Left ventricle myocardium inferior (tissue), 1 donor: Measurements from ENCODE around the gene CACNB4. TPM values are rescaled to one million over a fixed set of nuclear protein-coding genes. Genes with fewer than 3 reads are reported as not detected.
A peak's percentile ranks its signal among the peaks of the same experiment; 100 is the strongest.

Experiments used
- DNase-seq: peaks from one replicate; pipeline ENCODE4 v3.0.0-alpha.2; 2020
- H3K27ac ChIP-seq: fragments of 200-600 bp; replicated peaks from 2 replicates; pipeline ENCODE4 v1.8.0; 2021
- H3K27me3 ChIP-seq: fragments of 200-600 bp; 2 replicates; pipeline ENCODE4 v1.8.0; 2021; ENCODE audit warnings: low read depth
- H3K36me3 ChIP-seq: fragments of 200-600 bp; 2 replicates; pipeline ENCODE4 v1.8.0; 2021
- H3K4me1 ChIP-seq: fragments of 200-600 bp; 2 replicates; pipeline ENCODE4 v1.8.0; 2021
- H3K4me3 ChIP-seq: fragments of 200-600 bp; 2 replicates; pipeline ENCODE4 v1.8.0; 2021; ENCODE audit warnings: mild to moderate bottlenecking, moderate library complexity
- H3K9me3 ChIP-seq: fragments of 200-600 bp; replicated peaks from 2 replicates; pipeline ENCODE4 v1.8.0; 2021
- intact Hi-C: fragments of 100-400 bp; cut with micrococcal nuclease; formaldehyde crosslinking; loops from one replicate; pipeline ENCODE4 v1.11.0; 2022
- total RNA-seq: library from RNA; stranded (reverse); fragmentation: NEBNext Ultra II Directional; extraction: Animal tissue kit (Norgen Biotek cat#: 25700); gene quantifications from one replicate; pipeline ENCODE4 v1.2.1, GENCODE V29; 2021
- TF ChIP-seq, protein P1 (sequence below): fragments of 200-600 bp; IDR thresholded peaks from 2 replicates; pipeline ENCODE4 v1.8.0; 2021; ENCODE audit warnings: antibody characterized with exemption, mild to moderate bottlenecking, borderline replicate concordance
- donor health status: DM: no; HTN: yes; CAD: no; lungs with severe emphysema.

CACNB4 gene
- total RNA-seq, 1 donor from 2014 or later: 0.25 TPM

DNA sequence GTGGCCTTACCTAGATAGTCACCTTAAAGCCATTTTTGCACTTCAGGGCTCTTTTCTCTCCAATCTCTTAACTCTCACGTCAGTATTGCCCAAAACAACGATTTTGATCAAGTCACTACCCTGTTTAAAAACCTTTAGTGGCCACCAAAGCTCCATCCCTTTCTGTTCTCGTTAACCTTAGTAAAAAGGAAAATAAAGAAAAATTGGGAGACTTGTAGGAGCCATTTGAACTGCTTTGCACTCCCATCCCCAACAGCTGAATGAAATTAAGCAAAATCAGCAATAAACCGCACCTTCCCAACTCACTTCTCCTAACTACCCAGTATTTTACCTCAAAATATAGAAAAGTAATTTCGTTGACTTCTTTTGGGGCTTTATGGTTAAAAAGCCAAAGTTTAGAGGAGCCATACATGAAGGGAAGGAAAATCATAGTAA lies 269.9 kb downstream of the CACNB4 start:
- no peak for DNase-seq
- TF ChIP-seq, protein P1, sequence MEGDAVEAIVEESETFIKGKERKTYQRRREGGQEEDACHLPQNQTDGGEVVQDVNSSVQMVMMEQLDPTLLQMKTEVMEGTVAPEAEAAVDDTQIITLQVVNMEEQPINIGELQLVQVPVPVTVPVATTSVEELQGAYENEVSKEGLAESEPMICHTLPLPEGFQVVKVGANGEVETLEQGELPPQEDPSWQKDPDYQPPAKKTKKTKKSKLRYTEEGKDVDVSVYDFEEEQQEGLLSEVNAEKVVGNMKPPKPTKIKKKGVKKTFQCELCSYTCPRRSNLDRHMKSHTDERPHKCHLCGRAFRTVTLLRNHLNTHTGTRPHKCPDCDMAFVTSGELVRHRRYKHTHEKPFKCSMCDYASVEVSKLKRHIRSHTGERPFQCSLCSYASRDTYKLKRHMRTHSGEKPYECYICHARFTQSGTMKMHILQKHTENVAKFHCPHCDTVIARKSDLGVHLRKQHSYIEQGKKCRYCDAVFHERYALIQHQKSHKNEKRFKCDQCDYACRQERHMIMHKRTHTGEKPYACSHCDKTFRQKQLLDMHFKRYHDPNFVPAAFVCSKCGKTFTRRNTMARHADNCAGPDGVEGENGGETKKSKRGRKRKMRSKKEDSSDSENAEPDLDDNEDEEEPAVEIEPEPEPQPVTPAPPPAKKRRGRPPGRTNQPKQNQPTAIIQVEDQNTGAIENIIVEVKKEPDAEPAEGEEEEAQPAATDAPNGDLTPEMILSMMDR: no peak
- Histone ChIP-seq H3K9me3 (no peaks in the 10 kb centered on the region), H3K27ac (peak overlapping the region; percentile 95), H3K4me1 (peaks cover 57% of the 10 kb centered on the region), H3K27me3 (no peaks in the 10 kb centered on the region), H3K4me3 (peak overlapping the region; percentile 93), H3K36me3 (no peaks in the 10 kb centered on the region)
- intact Hi-C loops: no loop called here

DNA sequence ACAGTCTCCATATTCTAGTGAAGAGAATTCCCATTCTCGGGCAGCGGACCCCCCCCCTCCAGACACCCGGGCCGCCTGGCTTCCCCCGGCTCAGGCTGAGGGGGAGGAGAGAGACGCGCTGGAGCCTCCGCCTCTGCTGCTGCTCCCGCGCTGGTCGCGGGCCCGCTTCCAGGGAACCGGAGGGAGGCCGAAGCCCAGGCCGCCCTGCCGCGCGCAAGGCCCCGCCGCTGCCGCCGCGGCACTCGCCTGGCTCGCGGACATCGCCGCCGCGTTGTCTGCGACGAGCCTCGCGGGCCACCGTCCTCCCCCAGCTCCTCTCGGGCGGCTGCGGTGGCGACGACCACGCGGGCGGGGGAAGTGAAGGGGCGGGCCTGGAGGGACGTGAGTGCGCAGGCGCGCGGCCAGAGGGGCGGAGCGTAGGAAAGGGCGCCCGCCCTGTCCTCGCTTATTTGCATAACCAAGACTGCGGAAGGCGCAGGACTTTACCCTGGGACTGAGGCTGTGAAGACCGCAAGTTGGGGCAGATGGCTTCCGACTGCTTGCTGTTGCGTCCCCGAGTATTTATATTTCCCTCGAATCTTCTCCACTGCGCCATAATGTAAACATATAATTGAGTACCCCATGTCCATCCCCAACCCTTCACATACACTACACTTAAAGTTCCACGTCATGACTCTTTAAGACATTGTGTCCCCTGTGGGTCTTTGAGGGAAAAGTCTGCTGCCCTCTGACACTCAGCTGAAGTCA lies 270.5 kb downstream of the CACNB4 start, which contains the start of gene ARL5A:
TSS of gene ARL5A (minus strand) at position 279 of the 747 bp plus-strand sequence. CDS start at position 34, 245 bp downstream.
- TF ChIP-seq, protein P1: no peak
- H3K4me3 ChIP-seq: peak within 1 kb of the TSS; percentile 93
- DNase-seq: peak; percentile 95
- intact Hi-C loops: no loop called here
- H3K27ac ChIP-seq: peak within 1 kb of the TSS; percentile 95
- no peaks in the 10 kb centered on the region for H3K9me3 ChIP-seq
- H3K36me3 ChIP-seq: no peaks in the 10 kb centered on the region
- peaks cover 63% of the 10 kb centered on the region for H3K4me1 ChIP-seq
- H3K27me3 ChIP-seq: no peaks in the 10 kb centered on the region

DNA sequence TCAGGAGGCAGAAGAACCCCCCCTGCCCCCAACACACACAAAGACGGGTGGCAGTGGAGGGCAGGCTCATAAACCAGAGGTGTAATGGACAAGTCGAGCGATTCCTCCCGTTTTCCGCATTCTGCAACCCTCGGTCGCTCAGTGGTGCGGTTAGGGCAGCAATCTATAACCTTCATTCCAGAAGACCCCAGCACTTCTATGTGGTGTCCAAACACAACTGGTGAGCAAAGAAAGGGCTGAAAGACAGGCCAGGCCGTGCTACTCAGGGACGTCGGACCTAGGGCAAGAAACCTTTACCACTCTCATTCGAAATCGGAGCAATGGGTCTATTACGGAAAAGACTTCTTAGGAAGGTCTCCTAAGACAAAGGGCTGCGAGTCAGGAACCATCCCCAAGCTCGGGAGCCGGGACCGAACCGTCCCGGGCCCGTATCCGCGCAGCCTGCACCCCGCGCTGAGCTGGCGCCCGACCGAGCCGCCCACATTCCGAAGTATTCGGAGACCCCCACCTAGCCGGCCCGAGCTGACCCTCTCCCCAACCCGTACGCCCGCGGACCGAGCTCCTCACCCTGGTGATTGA lies 271.2 kb downstream of the CACNB4 start:
- intact Hi-C loops: no loop called here
- peaks cover 69% of the 10 kb centered on the region for H3K4me1 ChIP-seq
- peak overlapping the region; percentile 95 for H3K27ac ChIP-seq
- DNase-seq: no peak
- TF ChIP-seq, protein P1: no peak
- H3K27me3 ChIP-seq: no peaks in the 10 kb centered on the region
- no peaks in the 10 kb centered on the region for H3K36me3 ChIP-seq
- H3K9me3 ChIP-seq: no peaks in the 10 kb centered on the region
- peak overlapping the region; percentile 93 for H3K4me3 ChIP-seq

DNA sequence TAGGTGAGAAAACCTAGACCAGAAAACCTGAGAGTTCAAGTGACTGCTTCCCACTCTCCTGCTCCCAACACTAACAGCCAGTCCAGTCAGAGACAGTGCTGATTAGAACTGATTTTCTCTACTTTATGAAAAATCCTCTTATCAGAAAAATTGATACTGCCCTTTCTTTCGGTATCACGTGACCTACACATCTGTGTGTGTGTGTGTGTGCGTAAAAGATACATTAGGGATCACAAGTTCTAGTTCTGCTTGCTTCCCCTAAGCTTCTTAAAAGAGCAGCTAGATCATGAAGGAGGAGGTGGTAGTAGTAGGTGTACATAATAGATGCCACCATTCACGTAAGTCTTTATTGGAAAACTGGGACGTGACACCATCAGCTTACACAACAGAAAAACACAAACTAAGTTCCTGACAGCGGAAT lies 272.1 kb downstream of the CACNB4 start:
- peak overlapping the region; percentile 95 for H3K27ac ChIP-seq
- H3K4me1 ChIP-seq: peaks cover 76% of the 10 kb centered on the region
- intact Hi-C loops: no loop called here

DNA sequence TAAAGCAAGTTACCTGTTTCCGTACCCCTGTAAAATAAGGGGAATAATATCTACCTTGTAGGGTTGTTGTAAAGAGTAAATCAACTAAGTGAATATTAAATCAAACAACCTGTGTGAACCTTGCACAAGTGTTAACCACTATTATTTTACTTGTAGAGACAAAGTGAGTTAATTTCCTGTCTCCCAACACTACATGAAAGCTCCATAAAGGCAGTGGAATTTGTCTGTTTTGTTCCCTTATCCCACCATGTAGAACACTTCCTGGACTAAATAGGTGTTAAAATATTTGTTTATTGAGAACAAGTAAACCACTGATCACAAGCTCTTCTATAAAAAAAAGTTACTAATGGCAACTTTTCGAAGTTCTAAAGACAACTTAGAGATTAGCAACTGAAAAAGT lies 274.0 kb downstream of the CACNB4 start:
- Histone ChIP-seq H3K9me3 (no peaks in the 10 kb centered on the region), H3K4me1 (peaks cover 86% of the 10 kb centered on the region), H3K4me3 (no peak overlapping the region), H3K27ac (no peak overlapping the region), H3K36me3 (no peaks in the 10 kb centered on the region), H3K27me3 (no peaks in the 10 kb centered on the region)
- no peak for DNase-seq
- TF ChIP-seq, protein P1: no peak
- intact Hi-C loops: no loop called here

More for the DNA sequence above, 272.1 kb downstream of the CACNB4 start:
- H3K9me3 ChIP-seq: no peaks in the 10 kb centered on the region
- peak overlapping the region; percentile 93 for H3K4me3 ChIP-seq
- H3K27me3 ChIP-seq: no peaks in the 10 kb centered on the region
- no peak for DNase-seq
- no peaks in the 10 kb centered on the region for H3K36me3 ChIP-seq
- TF ChIP-seq, protein P1: no peak
